T-cell (primary cell): ENCODE results near the gene ATP10D. TPM values are rescaled to one million over a fixed set of nuclear protein-coding genes. Genes with fewer than 3 reads are reported as not detected.

Source experiments
- ATAC-seq, 4 experiments: fragments of 200-7000 bp in 3 of 4; fragments of 150-1000 bp in 1 of 4; cut with Tn5 transposase; replicated peaks in 1 of 4; 1 replicate in 3 of 4; 2 replicates in 1 of 4; pipeline ENCODE4 v1.10.0; 2021; ENCODE audit warnings: moderate library complexity in 3 of 4, mild to moderate bottlenecking in 2 of 4, moderate number of reproducible peaks in 1 of 4
- CTCF ChIA-PET, 2 donors: fragments of 300-600 bp; sonication (Branson Sonifier 250); formaldehyde crosslinking; loops; one replicate each; lab custom pipeline; 2022; ENCODE audit warnings: antibody characterized with exemption in 2 of 2; lab: Charles Lee
- POLR2A ChIA-PET, 2 donors: fragments of 300-600 bp; sonication (Branson Sonifier 250); formaldehyde crosslinking; loops; one replicate each; lab custom pipeline; 2022; ENCODE audit warnings: antibody characterized with exemption in 2 of 2; lab: Charles Lee
- DNase-seq, 35 experiments: peaks; one replicate each; pipeline versions ENCODE4 v3.0.0 to v3.0.0-alpha.2; 2013 to 2023
- H3K27ac ChIP-seq: one replicate; pipeline ENCODE4 v1.5.1; 2013; ENCODE audit warnings: low read length
- H3K27me3 ChIP-seq, 2 experiments: replicated peaks in 1 of 2; 1 replicate in 1 of 2; 2 replicates in 1 of 2; pipeline versions ENCODE4 v1.6.1 to v1.7.0; 2013; ENCODE audit warnings: low read length in 1 of 2, mixed read lengths in 1 of 2; ENCODE audit not compliant: control insufficient read depth in 2 of 2, insufficient read depth in 2 of 2; ENCODE audit errors: extremely low read depth in 1 of 2
- H3K36me3 ChIP-seq, 2 donors: 1 replicate in 1 of 2; 2 replicates in 1 of 2; pipeline versions ENCODE4 v1.6.1 to v1.7.0; 2013; ENCODE audit warnings: low read length in 1 of 2; ENCODE audit not compliant: control insufficient read depth in 2 of 2, insufficient read depth in 1 of 2; ENCODE audit errors: extremely low read depth in 1 of 2
- H3K4me1 ChIP-seq, 2 experiments: 1 replicate in 1 of 2; 2 replicates in 1 of 2; pipeline versions ENCODE4 v1.6.1 to v1.7.0; 2013; ENCODE audit warnings: low read length in 2 of 2, mixed read lengths in 1 of 2; ENCODE audit not compliant: insufficient read depth in 2 of 2, control insufficient read depth in 1 of 2; ENCODE audit errors: extremely low read depth in 1 of 2
- H3K4me3 ChIP-seq, 2 donors: 1 replicate in 1 of 2; 2 replicates in 1 of 2; pipeline versions ENCODE4 v1.5.1 to v1.7.0; 2013; ENCODE audit warnings: mild to moderate bottlenecking in 2 of 2, low read length in 1 of 2, moderate library complexity in 1 of 2; ENCODE audit not compliant: control insufficient read depth in 1 of 2; ENCODE audit errors: extremely low read depth in 1 of 2
- H3K9me3 ChIP-seq: 2 replicates; pipeline ENCODE4 v1.7.0; 2013
- H3K27ac Mint-ChIP-seq, 2 donors: one replicate each; pipeline ENCODE4 v1.8.0; 2020 to 2021; ENCODE audit warnings: mild to moderate bottlenecking in 2 of 2, mixed read lengths in 2 of 2
- H3K27me3 Mint-ChIP-seq, 2 donors: one replicate each; pipeline ENCODE4 v1.8.0; 2021 to 2022; ENCODE audit warnings: mixed read lengths in 2 of 2
- H3K36me3 Mint-ChIP-seq: one replicate; pipeline ENCODE4 v1.8.0; 2021; ENCODE audit warnings: mixed read lengths
- H3K4me1 Mint-ChIP-seq, 3 donors: one replicate each; pipeline ENCODE4 v1.8.0; 2020 to 2022; ENCODE audit warnings: mixed read lengths in 3 of 3, mild to moderate bottlenecking in 1 of 3
- H3K4me3 Mint-ChIP-seq, 3 donors: one replicate each; pipeline ENCODE4 v1.8.0; 2020 to 2022; ENCODE audit warnings: mild to moderate bottlenecking in 3 of 3, mixed read lengths in 3 of 3, moderate library complexity in 3 of 3
- H3K9me3 Mint-ChIP-seq, 3 donors: one replicate each; pipeline ENCODE4 v1.8.0; 2020 to 2022; ENCODE audit warnings: mixed read lengths in 3 of 3
- WGBS: methylation state at CpG from one replicate; pipeline ENCODE4 v1.1.5; 2013; ENCODE audit warnings: missing lambda C conversion rate; ENCODE audit not compliant: insufficient coverage; 5-methylcytosine and 5-hydroxymethylcytosine counted together
- total RNA-seq, 35 experiments: library from RNA in 6 of 35; stranded (reverse) in 6 of 35; fragments of 120-200 nt in 1 of 35; gene quantifications; one replicate each; pipeline versions ENCODE4 v1.2.1 to v1.2.4 and lab custom pipeline; 2013 to 2026

ATP10D gene
- total RNA-seq, 5 donors from 2014 or later (not counting 1 experiment from before 2014, with no cell fraction given): 2.3 to 8.0 (median 5.0) TPM

- Mint-ChIP-seq H3K9me3 (peaks cover 0 to 2% (median 0%) of the 10 kb centered on the region in 3 donors), H3K4me1 (peaks cover 0 to 10% (median 4%) of the 10 kb centered on the region in 3 donors), H3K27me3 (no peaks in the 10 kb centered on the region), H3K36me3 (no peaks in the 10 kb centered on the region), H3K4me3 (no peak overlapping the region), H3K27ac (no peak overlapping the region)
- POLR2A ChIA-PET: interaction anchor here in 1 of 2 donors (0.5 kb wide), 1 partner anchor 9 kb away, joined by 3 read pairs; the partner anchor contains the start of gene ATP10D
- CTCF ChIA-PET: interaction anchor here (0.6 to 0.8 kb wide), 4 partner anchors 10 to 359 kb away, joined by 3 to 7 read pairs (median 3); no protein-coding TSS in a partner anchor
- H3K4me1 ChIP-seq: no peaks in the 10 kb centered on the region
- no peaks in the 10 kb centered on the region for H3K36me3 ChIP-seq
- DNase-seq (no peak), ATAC-seq (no peak)
- H3K27ac ChIP-seq: no peak overlapping the region
- H3K9me3 ChIP-seq: no peaks in the 10 kb centered on the region
- WGBS: 78% methylated on average over 1 of the region's 3 CpGs
- H3K4me3 ChIP-seq: no peak overlapping the region
- no peaks in the 10 kb centered on the region for H3K27me3 ChIP-seq
Observed at GRCh38 chr4:47493238-47494123, 8.4 kb downstream of the ATP10D start.

GRCh38 chr4:47494124-47494430 is 9.0 kb downstream of the ATP10D start:
- DNase-seq (no peak), ATAC-seq (no peak)
- Histone ChIP-seq H3K4me3 (no peak overlapping the region), H3K27me3 (no peaks in the 10 kb centered on the region), H3K4me1 (no peaks in the 10 kb centered on the region), H3K27ac (no peak overlapping the region), H3K36me3 (no peaks in the 10 kb centered on the region), H3K9me3 (no peaks in the 10 kb centered on the region)
- Mint-ChIP-seq H3K27me3 (no peaks in the 10 kb centered on the region), H3K9me3 (no peaks in the 10 kb centered on the region), H3K36me3 (no peaks in the 10 kb centered on the region), H3K27ac (no peak overlapping the region), H3K4me1 (peaks cover 0 to 13% (median 7%) of the 10 kb centered on the region in 3 donors), H3K4me3 (no peak overlapping the region)
- CTCF ChIA-PET: interaction anchor here in 1 of 2 donors (0.6 to 0.8 kb wide), 3 partner anchors 10 to 73 kb away, joined by 3 to 7 read pairs (median 3); no protein-coding TSS in a partner anchor
- POLR2A ChIA-PET: interaction anchor here in 1 of 2 donors (0.5 kb wide), 1 partner anchor 9 kb away, joined by 3 read pairs; the partner anchor contains the start of gene ATP10D
- no CpG with 5 or more reads among the region's 4 CpGs for WGBS

- Mint-ChIP-seq H3K27me3 (no peaks in the 10 kb centered on the region), H3K4me1 (peaks cover 0 to 5% (median 4%) of the 10 kb centered on the region in 3 donors), H3K9me3 (no peaks in the 10 kb centered on the region), H3K36me3 (no peaks in the 10 kb centered on the region), H3K4me3 (no peak overlapping the region), H3K27ac (no peak overlapping the region)
- no peaks in the 10 kb centered on the region for H3K4me1 ChIP-seq
- H3K4me3 ChIP-seq: no peak overlapping the region
- H3K36me3 ChIP-seq: no peaks in the 10 kb centered on the region
- ChIA-PET CTCF (no interaction called here), POLR2A (no interaction called here)
- no peaks in the 10 kb centered on the region for H3K27me3 ChIP-seq
- DNase-seq: no peak
- H3K27ac ChIP-seq: no peak overlapping the region
- no peaks in the 10 kb centered on the region for H3K9me3 ChIP-seq
- WGBS: 100% methylated on average over 1 of the region's 6 CpGs
- ATAC-seq: no peak
Observed at GRCh38 chr4:47498899-47499298, 13.8 kb downstream of the ATP10D start.

DNA sequence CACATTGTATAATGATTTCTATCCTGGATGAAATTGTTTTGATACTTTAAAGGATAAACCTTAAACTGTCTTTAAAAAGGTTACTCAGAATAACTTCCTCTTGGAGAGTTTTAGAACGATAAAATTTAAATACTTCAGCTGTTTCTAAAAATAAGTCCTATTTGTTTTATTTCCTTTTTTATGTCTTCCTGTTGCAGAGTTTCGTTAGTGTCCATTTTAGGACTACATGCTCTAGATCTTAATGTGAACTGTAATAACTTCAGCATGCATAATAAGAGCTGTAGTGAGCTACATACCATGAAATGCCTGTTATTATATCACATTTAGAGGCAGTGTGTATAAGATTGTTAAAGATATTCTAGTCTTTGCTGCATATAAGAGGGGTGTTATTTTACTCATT is 14.6 kb downstream of the ATP10D start:
- no peaks in the 10 kb centered on the region for H3K9me3 Mint-ChIP-seq
- H3K27ac Mint-ChIP-seq: no peak overlapping the region
- Histone ChIP-seq H3K36me3 (no peaks in the 10 kb centered on the region), H3K4me3 (no peak overlapping the region), H3K27ac (no peak overlapping the region), H3K4me1 (no peaks in the 10 kb centered on the region), H3K27me3 (no peaks in the 10 kb centered on the region), H3K9me3 (no peaks in the 10 kb centered on the region)
- ATAC-seq: no peak
- H3K4me3 Mint-ChIP-seq: no peak overlapping the region
- no peaks in the 10 kb centered on the region for H3K36me3 Mint-ChIP-seq
- no CpG with 5 or more reads among the region's 2 CpGs for WGBS
- no peak for DNase-seq
- no peaks in the 10 kb centered on the region for H3K27me3 Mint-ChIP-seq
- peaks cover 0 to 5% (median 4%) of the 10 kb centered on the region in 3 donors for H3K4me1 Mint-ChIP-seq
- ChIA-PET POLR2A (interaction anchor here in 1 of 2 donors (0.6 kb wide), 1 partner anchor 414 kb away, joined by 5 read pairs; no protein-coding TSS in a partner anchor), CTCF (interaction anchor here in 1 of 2 donors (1.1 kb wide), 1 partner anchor 32 kb away, joined by 3 read pairs; no protein-coding TSS in a partner anchor)

DNA sequence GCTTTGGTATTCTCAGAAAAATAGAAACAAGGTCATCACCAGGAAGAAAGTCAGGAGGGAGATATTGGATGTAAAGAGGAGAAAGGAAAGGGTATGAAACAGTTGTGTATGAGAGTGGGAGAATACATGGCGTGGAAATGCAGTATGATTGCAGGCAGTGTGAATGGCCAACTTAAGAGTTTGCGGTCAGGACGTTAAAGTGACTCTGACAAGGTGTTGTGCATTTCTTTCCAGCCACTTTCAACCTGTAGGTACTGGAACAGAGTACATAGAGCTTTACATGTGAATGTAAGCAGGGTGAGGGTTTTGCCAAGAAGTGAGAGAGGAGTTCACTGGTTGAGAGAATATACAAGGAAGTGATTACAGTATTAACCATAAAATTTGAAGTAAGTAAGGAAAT is 15.7 kb downstream of the ATP10D start:
- ATAC-seq: no peak
- Histone ChIP-seq H3K4me1 (no peaks in the 10 kb centered on the region), H3K36me3 (no peaks in the 10 kb centered on the region), H3K4me3 (no peak overlapping the region), H3K27ac (no peak overlapping the region), H3K9me3 (no peaks in the 10 kb centered on the region), H3K27me3 (no peaks in the 10 kb centered on the region)
- Mint-ChIP-seq H3K27ac (no peak overlapping the region), H3K4me1 (peaks cover 0 to 5% (median 4%) of the 10 kb centered on the region in 3 donors), H3K27me3 (no peaks in the 10 kb centered on the region), H3K9me3 (no peaks in the 10 kb centered on the region), H3K36me3 (no peaks in the 10 kb centered on the region), H3K4me3 (no peak overlapping the region)
- no peak for DNase-seq
- ChIA-PET POLR2A (no interaction called here), CTCF (no interaction called here)
- 60% methylated on average over 3 of the region's 3 CpGs for WGBS

- Histone ChIP-seq H3K9me3 (no peaks in the 10 kb centered on the region), H3K27me3 (no peaks in the 10 kb centered on the region), H3K36me3 (no peaks in the 10 kb centered on the region), H3K4me3 (no peak overlapping the region), H3K4me1 (no peaks in the 10 kb centered on the region), H3K27ac (no peak overlapping the region)
- POLR2A ChIA-PET: no interaction called here
- CTCF ChIA-PET: no interaction called here
- ATAC-seq: no peak
- H3K4me1 Mint-ChIP-seq: peaks cover 0 to under 1% (median 0%) of the 10 kb centered on the region in 3 donors
- WGBS: no CpG with 5 or more reads among the region's 3 CpGs
- no peaks in the 10 kb centered on the region for H3K9me3 Mint-ChIP-seq
- H3K4me3 Mint-ChIP-seq: no peak overlapping the region
- H3K36me3 Mint-ChIP-seq: no peaks in the 10 kb centered on the region
- no peak for DNase-seq
- H3K27ac Mint-ChIP-seq: no peak overlapping the region
- H3K27me3 Mint-ChIP-seq: no peaks in the 10 kb centered on the region
Observed at GRCh38 chr4:47505147-47505546, 20.1 kb downstream of the ATP10D start.
